Measurements from ENCODE around the gene AKR1C4. TPM values are rescaled to one million over a fixed set of nuclear protein-coding genes. Genes with fewer than 3 reads are reported as not detected.
"Not testable (repeated sequence)": the region's sequence is repeated elsewhere in the genome, so short reads cannot be mapped to it uniquely, and the experiment has no call there.

Gene AKR1C4
- polyA plus RNA-seq (ENCODE audit: low read depth in 6 of 6) = not detected

DNA sequence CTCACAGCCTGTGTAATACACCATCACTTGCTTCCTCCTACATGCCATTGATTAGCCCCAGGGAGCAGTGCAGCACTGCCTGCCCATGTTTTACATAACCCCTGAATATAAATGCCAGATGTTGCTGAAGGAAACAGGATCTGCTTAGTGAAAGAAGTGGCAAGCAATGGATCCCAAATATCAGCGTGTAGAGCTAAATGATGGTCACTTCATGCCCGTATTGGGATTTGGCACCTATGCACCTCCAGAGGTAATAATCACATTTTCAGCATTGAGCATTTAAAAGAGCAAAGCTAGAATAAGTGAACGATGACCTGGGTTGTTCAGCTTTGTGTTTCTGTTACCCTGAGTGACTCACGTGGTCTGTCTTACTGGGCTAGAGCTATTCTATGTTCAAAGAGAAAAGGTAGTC, at the start of gene AKR1C4:
Gene AKR1C4 (plus strand): TSS at position 136 of the 412 bp plus-strand sequence. CDS start 31 bp downstream, at position 167.
- no peak for ATAC-seq (ENCODE audit: low read depth in 2 of 2)
- no peak within 1 kb of the TSS for H3K27ac Mint-ChIP-seq
- peaks cover 0 to 5% (median 4%) of the 10 kb centered on the region in 7 donors for H3K9me3 Mint-ChIP-seq
- no peak within 1 kb of the TSS for H3K4me3 Mint-ChIP-seq
- H3K27me3 Mint-ChIP-seq = no peaks in the 10 kb centered on the region
- no peaks in the 10 kb centered on the region for H3K4me1 Mint-ChIP-seq
- no peak for DNase-seq
- H3K36me3 Mint-ChIP-seq = no peaks in the 10 kb centered on the region

DNA sequence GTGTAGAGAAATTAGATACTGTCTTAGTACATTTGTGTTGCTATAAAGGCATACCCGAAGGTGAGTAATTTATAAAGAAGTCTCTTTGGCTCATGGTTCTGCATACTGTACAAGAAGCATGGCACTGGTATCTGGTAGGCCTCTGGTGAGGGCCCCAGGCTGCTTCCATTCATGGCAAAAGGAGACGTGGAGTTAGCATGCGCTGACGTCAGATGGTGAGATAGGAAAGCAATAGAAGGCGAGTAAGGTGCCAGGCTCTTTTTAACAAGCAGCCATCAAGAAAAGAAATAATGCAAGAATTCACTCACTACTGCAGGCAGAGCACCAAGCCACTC, 49.8 kb upstream of the AKR1C4 start:
- DNase-seq = no peak

DNA sequence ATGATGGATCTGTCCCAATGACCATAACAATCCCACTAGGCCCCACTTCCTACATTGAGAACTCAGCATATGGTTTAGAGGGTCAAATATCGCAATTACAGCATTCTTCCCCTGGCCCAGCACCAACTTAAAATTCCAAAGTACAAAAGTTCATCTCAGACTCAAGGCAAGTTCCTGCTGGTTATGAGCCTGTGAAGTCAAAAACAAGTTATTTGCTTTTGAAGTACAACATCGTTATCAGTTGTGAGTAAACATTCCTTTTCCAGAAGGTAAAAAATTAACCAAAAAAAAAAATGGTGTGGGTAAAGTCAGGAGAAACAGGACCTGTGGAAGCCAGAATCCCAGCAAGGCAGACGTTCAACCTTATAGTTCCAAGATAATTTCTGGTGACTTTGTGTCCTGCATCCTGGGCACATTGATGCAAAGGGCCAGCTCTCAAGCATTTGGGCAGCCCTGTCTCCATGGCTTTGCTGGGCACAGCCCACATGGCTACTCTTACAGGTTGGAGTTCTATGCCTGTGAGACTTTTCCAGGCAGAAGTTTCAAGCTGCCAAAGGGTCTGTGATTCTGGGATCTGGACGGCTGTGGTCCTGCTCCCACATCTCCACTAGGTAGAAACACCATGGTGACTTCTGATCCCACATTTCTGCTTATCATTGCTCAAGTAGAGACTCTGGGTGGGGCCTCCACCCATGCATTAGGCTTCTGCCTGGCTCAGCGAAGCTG, 49.2 kb upstream of the AKR1C4 start:
- no peak for ATAC-seq (ENCODE audit: low read depth in 2 of 2)

More for the DNA sequence above, 49.8 kb upstream of the AKR1C4 start:
- Mint-ChIP-seq H3K27ac (no peak overlapping the region), H3K4me3 (no peak overlapping the region), H3K36me3 (no peaks in the 10 kb centered on the region), H3K4me1 (no peaks in the 10 kb centered on the region), H3K9me3 (peaks cover 0 to 22% (median 12%) of the 10 kb centered on the region in 7 donors), H3K27me3 (no peaks in the 10 kb centered on the region)
- ATAC-seq (ENCODE audit: low read depth in 2 of 2) = no peak

DNA sequence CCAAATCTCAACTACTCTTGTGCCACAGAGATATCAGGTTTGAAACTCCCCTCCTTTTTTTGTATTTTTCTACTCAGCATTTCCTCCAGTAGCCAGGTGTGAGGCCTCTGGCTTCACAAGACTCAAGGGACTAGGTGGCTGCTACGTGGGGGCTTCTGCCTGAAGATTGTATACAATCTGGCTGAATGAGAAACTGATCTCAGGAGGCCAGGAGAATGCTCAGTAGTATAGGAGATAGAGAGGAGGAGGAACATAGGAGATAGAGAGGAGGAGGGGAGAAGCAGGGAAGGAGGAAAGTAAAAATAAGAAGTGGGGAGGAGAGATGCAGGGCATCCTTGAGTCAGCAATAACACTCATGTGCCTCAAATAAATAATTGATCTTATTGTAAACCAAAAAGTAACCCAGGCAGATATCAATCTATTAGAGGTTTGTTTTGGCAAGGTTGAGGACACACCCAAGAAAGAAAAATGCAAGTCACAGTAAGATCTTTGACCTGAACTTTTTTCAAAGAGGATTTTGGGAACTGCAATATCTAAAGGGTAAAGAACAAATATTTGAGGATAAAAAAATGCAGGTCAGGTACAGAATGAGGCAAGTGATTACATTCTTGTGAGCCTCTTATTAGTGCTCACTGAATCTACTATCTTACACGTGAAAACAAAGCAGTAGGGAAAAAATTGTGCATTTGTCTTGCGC, 48.5 kb upstream of the AKR1C4 start:
- peak overlapping the region in 1 of 6 donors; percentile 5 for H3K27ac Mint-ChIP-seq
- ATAC-seq (ENCODE audit: low read depth in 2 of 2) = no peak
- DNase-seq = no peak
- no peaks in the 10 kb centered on the region for H3K27me3 Mint-ChIP-seq
- no peak overlapping the region for H3K4me3 Mint-ChIP-seq
- H3K4me1 Mint-ChIP-seq = no peaks in the 10 kb centered on the region
- H3K36me3 Mint-ChIP-seq = no peaks in the 10 kb centered on the region
- peaks cover 0 to 22% (median 12%) of the 10 kb centered on the region in 7 donors for H3K9me3 Mint-ChIP-seq

More for the DNA sequence above, 49.2 kb upstream of the AKR1C4 start:
- no peaks in the 10 kb centered on the region for H3K36me3 Mint-ChIP-seq
- DNase-seq = no peak
- peaks cover 0 to 22% (median 12%) of the 10 kb centered on the region in 7 donors for H3K9me3 Mint-ChIP-seq
- H3K4me3 Mint-ChIP-seq = no peak overlapping the region
- H3K27ac Mint-ChIP-seq = no peak overlapping the region
- H3K4me1 Mint-ChIP-seq = no peaks in the 10 kb centered on the region
- H3K27me3 Mint-ChIP-seq = no peaks in the 10 kb centered on the region

DNA sequence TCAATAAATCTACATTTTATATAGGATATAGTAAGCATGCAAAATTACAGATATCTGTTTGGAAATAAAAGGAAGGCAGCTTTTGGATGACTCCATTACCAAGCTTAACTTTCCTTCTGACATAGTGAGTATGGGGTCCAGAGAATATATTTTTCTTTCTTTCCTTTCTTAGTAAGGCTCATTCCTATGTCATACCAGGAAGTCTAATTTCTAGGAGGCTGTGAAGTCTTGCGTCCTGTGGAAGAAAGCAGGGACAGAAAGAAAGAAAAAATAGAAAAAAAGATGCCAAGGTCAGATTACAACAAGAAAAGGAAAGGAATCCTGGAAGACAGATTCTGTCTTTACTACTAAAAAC, 48.0 kb upstream of the AKR1C4 start:
- H3K27me3 Mint-ChIP-seq = no peaks in the 10 kb centered on the region
- H3K4me1 Mint-ChIP-seq = no peaks in the 10 kb centered on the region
- no peak for DNase-seq
- H3K9me3 Mint-ChIP-seq = peaks cover 0 to 22% (median 12%) of the 10 kb centered on the region in 7 donors
- no peak overlapping the region for H3K27ac Mint-ChIP-seq
- no peak for ATAC-seq (ENCODE audit: low read depth in 2 of 2)
- H3K36me3 Mint-ChIP-seq = no peaks in the 10 kb centered on the region
- peak overlapping the region in 1 of 8 donors; percentile 47 for H3K4me3 Mint-ChIP-seq

DNA sequence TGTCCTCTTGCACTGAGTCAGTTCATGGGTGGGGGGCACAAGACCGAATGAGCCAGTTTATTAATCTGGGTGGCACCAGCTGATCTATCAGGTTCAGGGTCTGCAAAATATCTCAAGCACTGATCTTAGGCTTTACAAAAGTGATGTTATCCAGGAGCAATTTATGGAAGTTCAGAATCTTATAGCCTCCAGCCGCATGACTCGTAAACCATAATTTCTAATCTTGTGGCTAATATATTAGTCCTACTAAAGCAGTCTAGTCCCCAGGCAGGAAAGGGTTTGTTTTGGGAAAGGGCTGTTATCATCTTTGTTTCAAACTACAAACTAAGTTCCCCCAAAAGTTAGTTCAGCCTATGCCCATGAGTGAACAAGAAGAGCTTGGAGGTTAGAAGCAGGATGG, 45.6 kb upstream of the AKR1C4 start:
- Mint-ChIP-seq H3K4me1 (no peaks in the 10 kb centered on the region), H3K36me3 (no peaks in the 10 kb centered on the region), H3K27ac (no peak overlapping the region), H3K4me3 (no peak overlapping the region), H3K27me3 (no peaks in the 10 kb centered on the region), H3K9me3 (peaks cover 0 to 22% (median 12%) of the 10 kb centered on the region in 7 donors)
- DNase-seq (no peak), ATAC-seq (ENCODE audit: low read depth in 2 of 2) (no peak)

DNA sequence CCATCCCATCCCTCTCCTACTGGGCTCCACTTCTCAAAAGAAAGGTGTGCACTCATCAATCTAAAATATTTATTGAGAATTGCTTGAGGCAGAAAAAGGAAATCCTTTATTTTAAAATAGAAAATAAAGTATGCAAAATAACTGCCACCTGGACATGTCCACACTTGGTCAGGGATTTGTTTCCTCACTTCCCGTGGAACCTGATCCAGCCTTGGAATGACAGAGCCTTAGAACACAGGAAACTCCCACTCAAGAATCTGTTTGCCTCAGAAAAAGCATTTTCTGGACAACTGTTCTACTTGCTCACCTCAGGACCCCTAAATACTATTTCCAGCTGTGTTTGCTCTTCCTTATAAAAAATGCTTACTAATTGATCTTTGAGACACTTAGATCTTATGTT, 40.7 kb upstream of the AKR1C4 start:
- Mint-ChIP-seq H3K4me3 (no peak overlapping the region), H3K9me3 (peaks cover 0 to 8% (median 3%) of the 10 kb centered on the region in 7 donors), H3K4me1 (no peaks in the 10 kb centered on the region), H3K27me3 (no peaks in the 10 kb centered on the region), H3K36me3 (no peaks in the 10 kb centered on the region), H3K27ac (no peak overlapping the region)
- DNase-seq (no peak), ATAC-seq (ENCODE audit: low read depth in 2 of 2) (no peak)

DNA sequence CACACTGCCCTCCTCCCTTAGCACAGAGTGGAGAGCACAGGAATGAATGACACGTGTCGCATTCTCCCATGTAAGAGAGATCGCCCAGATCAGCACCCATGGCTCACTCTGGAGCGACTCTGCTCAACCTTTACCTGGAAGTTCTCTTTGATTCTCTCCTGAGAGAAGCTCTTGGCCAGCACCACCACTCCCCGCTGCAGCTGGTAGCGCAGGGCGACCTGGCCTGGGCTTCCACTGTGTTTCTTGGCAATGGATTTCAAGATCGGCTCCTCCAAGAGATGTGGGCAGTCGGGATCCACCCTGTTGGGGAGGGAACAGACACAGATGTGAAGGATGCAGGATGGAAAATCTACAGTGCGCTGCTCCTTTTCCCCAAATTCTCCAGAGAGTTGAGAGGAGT, 39.1 kb upstream of the AKR1C4 start:
- H3K9me3 Mint-ChIP-seq = peaks cover 0 to 17% (median 4%) of the 10 kb centered on the region in 7 donors
- ATAC-seq (ENCODE audit: low read depth in 2 of 2) (no peak), DNase-seq (no peak)
- no peaks in the 10 kb centered on the region for H3K4me1 Mint-ChIP-seq
- no peak overlapping the region for H3K4me3 Mint-ChIP-seq
- no peaks in the 10 kb centered on the region for H3K36me3 Mint-ChIP-seq
- H3K27ac Mint-ChIP-seq = no peak overlapping the region
- H3K27me3 Mint-ChIP-seq = no peaks in the 10 kb centered on the region

DNA sequence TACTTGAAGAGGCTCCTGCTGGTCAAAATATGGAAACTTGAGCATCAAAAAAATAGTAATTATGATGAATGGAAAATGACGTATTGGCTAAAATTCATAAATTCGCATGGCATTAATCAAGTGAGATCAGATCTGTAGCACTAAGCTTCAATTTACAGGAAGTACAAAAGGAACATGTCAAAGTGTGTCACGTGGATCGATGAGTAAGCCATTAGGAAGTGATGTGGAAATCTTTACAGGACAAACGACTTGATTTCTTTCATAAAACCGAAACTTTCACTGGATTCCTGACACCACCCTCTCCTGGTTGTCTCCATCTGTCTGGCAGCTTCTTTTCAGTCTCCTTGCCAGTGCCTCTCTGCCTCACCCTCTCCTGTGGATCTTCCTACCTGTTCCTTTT, 37.5 kb upstream of the AKR1C4 start:
- no peak for DNase-seq
- H3K9me3 Mint-ChIP-seq = peaks cover 1 to 32% (median 12%) of the 10 kb centered on the region in 7 donors
- H3K27ac Mint-ChIP-seq = peak overlapping the region in 1 of 6 donors; percentile 13
- ATAC-seq (ENCODE audit: low read depth in 2 of 2) = no peak
- H3K4me1 Mint-ChIP-seq = no peaks in the 10 kb centered on the region
- H3K27me3 Mint-ChIP-seq = no peaks in the 10 kb centered on the region
- no peak overlapping the region for H3K4me3 Mint-ChIP-seq
- no peaks in the 10 kb centered on the region for H3K36me3 Mint-ChIP-seq

DNA sequence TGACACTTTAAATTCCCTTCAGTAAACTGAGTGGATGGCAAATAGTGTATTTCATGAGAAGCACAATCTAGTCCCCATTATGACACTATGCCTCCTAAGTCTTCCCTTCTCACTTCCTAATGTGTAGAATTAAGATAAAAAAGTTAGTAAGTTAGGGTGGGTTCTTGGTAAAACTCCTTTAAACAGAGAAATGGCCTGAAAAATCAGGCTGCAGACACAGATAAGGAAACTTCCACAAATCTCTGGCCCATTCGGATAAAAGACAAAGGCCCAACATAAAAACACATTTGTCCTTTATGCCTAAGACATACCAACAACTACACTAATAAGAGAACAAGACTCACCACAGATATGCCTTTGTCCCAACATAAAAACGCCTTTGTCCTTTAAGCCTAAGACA, 33.1 kb upstream of the AKR1C4 start:
- H3K9me3 Mint-ChIP-seq = peaks cover 19 to 73% (median 43%) of the 10 kb centered on the region in 7 donors
- no peaks in the 10 kb centered on the region for H3K4me1 Mint-ChIP-seq
- H3K4me3 Mint-ChIP-seq = no peak overlapping the region
- H3K27me3 Mint-ChIP-seq = no peaks in the 10 kb centered on the region
- H3K36me3 Mint-ChIP-seq = peaks cover 0 to 16% of the 10 kb centered on the region in 2 donors
- no peak overlapping the region for H3K27ac Mint-ChIP-seq
- ATAC-seq (ENCODE audit: low read depth in 2 of 2) = no peak
- no peak for DNase-seq

DNA sequence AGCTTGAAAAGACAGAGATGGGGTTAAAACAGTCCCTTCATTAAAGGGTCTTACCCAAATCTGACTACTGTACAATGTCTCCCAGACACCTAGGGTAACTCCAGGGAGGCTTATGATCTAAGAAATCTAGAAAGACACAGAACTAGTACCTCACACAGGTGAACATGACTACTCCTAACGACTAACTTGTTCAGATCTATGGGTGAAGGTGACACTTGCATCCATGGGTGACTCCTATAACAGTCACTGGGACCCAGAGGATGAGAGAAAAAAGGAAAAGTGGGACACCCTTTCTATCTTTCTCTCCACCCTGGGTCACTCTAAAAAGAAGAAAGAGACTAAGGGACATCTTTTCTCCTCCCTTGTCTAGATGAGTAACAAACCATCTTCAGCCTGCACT, 30.9 kb upstream of the AKR1C4 start:
- DNase-seq (no peak), ATAC-seq (ENCODE audit: low read depth in 2 of 2) (no peak)
- Mint-ChIP-seq H3K27ac (no peak overlapping the region), H3K4me1 (no peaks in the 10 kb centered on the region), H3K4me3 (no peak overlapping the region), H3K36me3 (peaks cover 0 to 16% of the 10 kb centered on the region in 2 donors), H3K9me3 (peaks cover 20 to 71% (median 43%) of the 10 kb centered on the region in 7 donors), H3K27me3 (no peaks in the 10 kb centered on the region)

DNA sequence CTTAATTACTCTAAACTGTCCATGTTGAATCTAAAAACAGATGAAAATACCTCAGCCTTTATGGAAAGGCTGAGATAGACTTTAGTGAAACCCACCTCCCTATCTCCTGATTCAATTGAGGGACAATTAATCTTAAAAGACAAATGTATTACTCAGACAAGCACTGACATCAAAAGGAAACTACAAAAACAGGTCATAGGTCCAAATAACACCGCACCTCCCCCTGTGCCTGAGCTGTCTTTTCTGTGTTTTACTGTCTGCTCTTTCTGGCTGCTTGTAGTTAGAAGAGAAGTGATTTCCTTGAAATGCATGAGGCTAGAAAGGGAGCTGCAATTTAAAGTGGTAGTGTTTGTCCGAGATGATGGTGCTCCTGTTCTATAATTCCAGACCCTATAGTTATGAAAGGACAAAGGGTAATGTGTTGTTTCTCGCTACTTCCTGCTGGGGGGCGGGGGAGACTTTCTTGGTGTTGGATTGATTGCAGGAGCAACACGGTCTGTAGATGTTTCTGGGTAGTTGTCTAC, 27.7 kb upstream of the AKR1C4 start:
- H3K4me1 Mint-ChIP-seq = no peaks in the 10 kb centered on the region
- DNase-seq (no peak), ATAC-seq (ENCODE audit: low read depth in 2 of 2) (no peak)
- peaks cover 11 to 43% (median 37%) of the 10 kb centered on the region in 7 donors for H3K9me3 Mint-ChIP-seq
- peaks cover 0 to 16% of the 10 kb centered on the region in 2 donors for H3K36me3 Mint-ChIP-seq
- no peak overlapping the region for H3K27ac Mint-ChIP-seq
- H3K27me3 Mint-ChIP-seq = no peaks in the 10 kb centered on the region
- no peak overlapping the region for H3K4me3 Mint-ChIP-seq

DNA sequence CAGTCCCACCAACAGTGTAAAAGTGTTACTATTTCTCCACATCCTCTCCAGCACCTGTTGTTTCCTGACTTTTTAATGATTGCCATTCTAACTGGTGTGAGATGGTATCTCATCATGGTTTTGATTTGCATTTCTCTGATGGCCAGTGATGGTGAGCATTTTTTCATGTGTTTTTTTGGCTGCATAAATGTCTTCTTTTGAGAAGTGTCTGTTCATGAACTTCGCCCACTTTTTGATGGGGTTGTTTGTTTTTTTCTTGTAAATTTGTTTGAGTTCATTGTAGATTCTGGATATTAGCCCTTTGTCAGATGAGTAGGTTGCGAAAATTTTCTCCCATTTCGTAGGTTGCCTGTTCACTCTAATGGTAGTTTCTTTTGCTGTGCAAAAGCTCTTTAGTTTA, 21.1 kb upstream of the AKR1C4 start:
- H3K27me3 Mint-ChIP-seq; DNase-seq; H3K27ac Mint-ChIP-seq; ATAC-seq (ENCODE audit: low read depth in 2 of 2); H3K4me1 Mint-ChIP-seq; H3K4me3 Mint-ChIP-seq; H3K36me3 Mint-ChIP-seq: not testable (repeated sequence)
- peaks cover 0 to 12% (median 4%) of the 10 kb centered on the region in 7 donors for H3K9me3 Mint-ChIP-seq

DNA sequence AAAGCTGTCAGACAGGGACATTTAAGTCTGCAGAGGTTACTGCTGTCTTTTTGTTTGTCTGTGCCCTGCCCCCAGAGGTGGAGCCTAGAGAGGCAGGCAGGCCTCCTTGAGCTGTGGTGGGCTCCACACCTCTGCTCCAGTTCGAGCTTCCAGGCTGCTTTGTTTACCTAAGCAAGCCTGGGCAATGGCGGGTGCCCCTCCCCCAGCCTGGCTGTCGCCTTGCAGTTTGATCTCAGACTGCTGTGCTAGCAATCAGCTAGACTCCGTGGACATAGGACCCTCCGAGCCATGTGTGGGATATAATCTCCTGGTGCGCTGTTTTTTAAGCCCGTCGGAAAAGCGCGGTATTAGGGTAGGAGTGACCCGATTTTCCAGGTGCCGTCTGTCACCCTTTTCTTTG, 16.1 kb upstream of the AKR1C4 start:
- DNase-seq; H3K36me3 Mint-ChIP-seq; H3K4me1 Mint-ChIP-seq; H3K27ac Mint-ChIP-seq; H3K4me3 Mint-ChIP-seq; ATAC-seq (ENCODE audit: low read depth in 2 of 2); H3K27me3 Mint-ChIP-seq: not testable (repeated sequence)
- H3K9me3 Mint-ChIP-seq = peaks cover 0 to 12% (median 3%) of the 10 kb centered on the region in 7 donors

Measured in naive B cell (primary cell).